Measurements from ENCODE around the gene HNRNPCL4.
"Not testable (repeated sequence)": the region's sequence is repeated elsewhere in the genome, so short reads cannot be mapped to it uniquely, and the experiment has no call there.

HNRNPCL4 gene

GRCh38 chr1:13165531-13165930, at the start of gene HNRNPCL4:
TSS of gene HNRNPCL4 (minus strand) at chr1:13165631. CDS start at chr1:13165467, 164 bp downstream.
- not testable (repeated sequence) for H3K27me3 Mint-ChIP-seq, H3K4me1 Mint-ChIP-seq, H3K36me3 Mint-ChIP-seq, ATAC-seq, H3K27ac Mint-ChIP-seq, H3K9me3 Mint-ChIP-seq, H3K4me3 Mint-ChIP-seq

- H3K36me3 Mint-ChIP-seq, H3K4me3 Mint-ChIP-seq, H3K4me1 Mint-ChIP-seq, H3K27me3 Mint-ChIP-seq, H3K9me3 Mint-ChIP-seq, H3K27ac Mint-ChIP-seq, ATAC-seq: not testable (repeated sequence)
These were observed 43.3 kb upstream of the HNRNPCL4 start for GRCh38 chr1:13208712-13209111.

DNA sequence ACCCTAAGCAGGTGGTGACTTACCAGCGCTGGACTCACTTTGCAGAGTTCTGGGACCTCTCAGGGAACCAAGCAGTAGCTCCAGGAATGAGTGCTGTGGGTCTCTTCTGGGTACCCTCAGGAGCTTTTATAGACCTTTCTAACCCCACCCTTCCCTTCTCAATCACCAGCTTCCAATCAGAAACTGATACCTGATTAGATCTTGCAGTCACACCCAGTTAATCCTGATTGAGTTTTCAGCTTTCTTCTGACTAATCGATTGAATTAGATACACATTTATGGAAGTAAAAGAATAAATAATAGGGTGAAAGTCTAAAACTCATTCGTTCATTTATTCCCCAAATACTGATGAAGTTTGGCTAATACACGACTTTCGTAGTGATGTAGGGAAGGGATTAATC, 35.9 kb upstream of the HNRNPCL4 start, which contains the start of gene PRAMEF13:
Gene PRAMEF13, minus strand, starts transcription at position 101 of the 400 bp plus-strand sequence. CDS start 1,820 bp downstream, outside the sequence.
- H3K4me3 Mint-ChIP-seq, H3K4me1 Mint-ChIP-seq, H3K36me3 Mint-ChIP-seq, ATAC-seq, H3K27ac Mint-ChIP-seq, H3K27me3 Mint-ChIP-seq, H3K9me3 Mint-ChIP-seq: not testable (repeated sequence)

DNA sequence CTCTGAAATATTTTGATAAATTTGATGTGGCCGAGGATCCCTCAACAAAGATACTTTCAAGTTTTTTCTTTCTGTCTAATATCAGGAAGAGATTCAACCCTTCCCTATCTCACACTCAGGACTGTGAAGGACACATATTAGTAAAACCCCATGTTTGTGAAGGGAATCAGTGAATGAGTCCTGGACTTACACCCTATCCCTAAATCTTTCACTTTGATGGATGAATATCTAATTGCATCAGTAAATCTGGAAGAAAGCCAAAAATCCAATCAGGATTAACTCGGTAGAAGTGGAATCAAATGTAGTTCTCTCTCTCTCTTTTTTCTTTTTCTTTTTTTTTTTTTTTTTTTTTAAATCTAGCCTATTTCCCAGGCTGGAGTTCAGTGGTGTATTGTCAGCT, 6.1 kb upstream of the HNRNPCL4 start, which contains the start of gene PRAMEF9:
Gene PRAMEF9, plus strand, starts transcription at position 301 of the 400 bp plus-strand sequence. CDS start 3,433 bp downstream, outside the sequence.
- not testable (repeated sequence) for ATAC-seq, H3K4me1 Mint-ChIP-seq, H3K4me3 Mint-ChIP-seq, H3K9me3 Mint-ChIP-seq, H3K27ac Mint-ChIP-seq, H3K27me3 Mint-ChIP-seq, H3K36me3 Mint-ChIP-seq

DNA sequence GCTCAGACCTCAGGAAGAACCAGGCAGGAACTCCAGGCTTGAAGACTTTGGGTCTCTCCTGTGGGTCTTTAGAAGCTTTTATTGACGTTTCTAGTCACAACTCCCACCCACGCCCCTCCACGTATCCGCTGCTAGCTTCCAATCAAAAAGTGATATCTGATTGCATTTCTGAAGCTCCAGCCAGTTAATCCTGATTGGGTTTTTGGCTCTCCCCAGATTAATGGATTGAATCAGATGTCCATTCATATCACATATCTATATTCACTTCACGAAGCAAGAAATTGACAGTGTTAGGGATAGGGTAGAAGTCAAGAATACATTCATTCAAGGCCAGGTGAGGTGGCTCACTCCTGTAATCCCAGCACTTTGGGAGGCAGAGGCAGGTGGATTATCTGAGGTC, 9.5 kb downstream of the HNRNPCL4 start, which contains the start of gene PRAMEF26:
Gene PRAMEF26, minus strand, starts transcription at position 101 of the 400 bp plus-strand sequence. CDS start 2,914 bp downstream, outside the sequence.
- not testable (repeated sequence) for H3K27me3 Mint-ChIP-seq, H3K4me1 Mint-ChIP-seq, H3K4me3 Mint-ChIP-seq, H3K9me3 Mint-ChIP-seq, H3K27ac Mint-ChIP-seq, ATAC-seq, H3K36me3 Mint-ChIP-seq

GRCh38 chr1:13116754-13117153, 48.7 kb downstream of the HNRNPCL4 start, which contains the start of gene HNRNPCL2:
TSS of gene HNRNPCL2 (minus strand) at chr1:13116854. CDS start at chr1:13116400, 454 bp downstream.
- H3K36me3 Mint-ChIP-seq, ATAC-seq, H3K27me3 Mint-ChIP-seq, H3K9me3 Mint-ChIP-seq, H3K4me3 Mint-ChIP-seq, H3K27ac Mint-ChIP-seq, H3K4me1 Mint-ChIP-seq: not testable (repeated sequence)

Measured in stimulated activated memory B cell treated with anti-CD40 and anti-IgM and Interleukin-4, amounts not matched to agents 10 μg/mL and 1 μg/mL and 100 μg/mL, for 72 hours (primary cell).